Measurements from ENCODE around the gene IQCE.
"Not testable (repeated sequence)": the region's sequence is repeated elsewhere in the genome, so short reads cannot be mapped to it uniquely, and the experiment has no call there.

Gene IQCE

DNA sequence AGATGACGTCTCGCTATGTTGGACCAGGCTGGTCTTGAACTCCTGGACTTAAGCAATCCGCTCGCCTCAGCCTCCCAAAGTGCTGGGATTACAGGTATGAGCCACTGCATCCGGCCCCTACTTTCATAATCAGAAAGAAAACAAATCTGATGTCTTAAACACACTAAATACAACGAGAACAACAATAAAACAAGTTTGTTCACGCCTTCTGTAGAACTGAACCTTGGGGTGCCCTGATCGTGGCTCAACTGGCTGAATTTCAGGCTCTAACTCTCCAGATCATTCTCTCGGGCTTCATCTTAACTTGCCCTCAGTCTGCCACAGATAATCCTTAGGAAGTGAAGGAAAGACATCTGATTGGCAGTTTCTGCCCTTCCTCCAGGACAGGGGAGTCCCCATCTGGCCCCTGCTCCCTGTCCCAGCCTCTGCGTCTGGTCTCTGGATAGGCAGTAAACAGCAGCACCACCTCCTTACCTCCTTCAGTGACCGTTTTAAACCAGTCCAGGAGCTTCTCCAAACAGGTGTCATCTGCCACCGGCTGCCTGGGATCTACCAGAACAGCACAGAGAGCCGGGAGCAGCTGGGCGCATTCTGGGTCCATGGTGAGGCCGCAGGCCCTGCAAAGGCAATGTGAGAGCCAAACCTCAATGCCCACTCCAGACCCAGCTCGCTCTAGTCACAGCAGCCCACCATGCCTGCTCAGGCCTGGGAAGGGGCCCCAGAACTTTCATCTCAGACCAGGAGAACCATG lies 4.8 kb upstream of the IQCE start:
- DNase-seq (ENCODE audit: low read depth in 2 of 2), result no peak

- DNase-seq (ENCODE audit: low read depth in 2 of 2), result no peak
Observed at GRCh38 chr7:2554661-2555111, 4.1 kb upstream of the IQCE start.

DNA sequence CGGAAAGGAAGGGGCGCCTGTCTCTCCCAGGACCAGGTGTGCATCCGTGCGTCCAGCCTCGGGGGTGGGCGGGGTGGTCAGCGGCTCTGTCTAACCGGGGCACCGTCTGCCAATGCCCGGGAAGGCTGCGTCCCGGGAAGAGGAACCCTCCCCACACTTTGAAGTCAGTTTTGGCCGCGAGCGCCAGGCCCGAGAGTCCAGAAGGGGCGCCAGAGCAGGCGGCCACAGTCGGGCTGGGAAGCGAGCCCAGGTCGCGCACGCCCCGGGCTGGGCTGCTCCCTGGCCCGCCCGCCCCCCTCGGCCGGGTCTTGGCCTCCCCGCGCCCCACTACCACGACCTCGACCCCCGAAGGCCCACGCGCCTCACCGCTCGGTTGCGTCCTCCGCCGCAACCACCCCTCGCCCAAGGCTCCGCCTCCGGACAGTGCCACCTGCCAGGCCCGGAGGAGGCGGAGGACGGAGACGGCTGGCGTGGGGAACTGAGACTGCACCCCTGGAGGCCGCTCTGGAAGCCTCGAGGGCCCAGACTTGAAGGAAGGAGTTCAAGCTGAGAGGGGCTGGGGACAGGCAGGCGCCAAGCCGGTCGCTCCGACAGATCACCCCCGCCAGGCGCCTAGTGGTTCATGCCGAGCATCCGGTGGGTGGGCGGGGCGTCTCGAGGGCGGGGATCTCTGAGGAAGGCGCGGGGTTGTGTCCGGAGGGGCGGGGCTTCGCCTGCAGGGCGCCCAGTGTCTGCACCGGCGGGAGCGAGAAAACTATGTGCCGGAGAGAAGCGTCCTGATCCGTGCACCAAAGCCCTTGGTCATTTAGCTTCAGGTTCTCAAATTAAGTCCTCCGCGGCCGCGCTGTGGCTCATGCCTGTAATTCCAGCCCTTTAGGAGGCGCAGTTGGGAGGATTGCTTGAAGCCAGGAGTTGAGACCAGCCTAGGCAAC lies 3.4 kb upstream of the IQCE start, which contains the start of gene BRAT1:
Gene BRAT1, minus strand, starts transcription at position 404 of the 932 bp plus-strand sequence. CDS start 1,093 bp downstream, outside the sequence.
- peak; percentile 85 to 90 for DNase-seq (ENCODE audit: low read depth in 2 of 2)

DNA sequence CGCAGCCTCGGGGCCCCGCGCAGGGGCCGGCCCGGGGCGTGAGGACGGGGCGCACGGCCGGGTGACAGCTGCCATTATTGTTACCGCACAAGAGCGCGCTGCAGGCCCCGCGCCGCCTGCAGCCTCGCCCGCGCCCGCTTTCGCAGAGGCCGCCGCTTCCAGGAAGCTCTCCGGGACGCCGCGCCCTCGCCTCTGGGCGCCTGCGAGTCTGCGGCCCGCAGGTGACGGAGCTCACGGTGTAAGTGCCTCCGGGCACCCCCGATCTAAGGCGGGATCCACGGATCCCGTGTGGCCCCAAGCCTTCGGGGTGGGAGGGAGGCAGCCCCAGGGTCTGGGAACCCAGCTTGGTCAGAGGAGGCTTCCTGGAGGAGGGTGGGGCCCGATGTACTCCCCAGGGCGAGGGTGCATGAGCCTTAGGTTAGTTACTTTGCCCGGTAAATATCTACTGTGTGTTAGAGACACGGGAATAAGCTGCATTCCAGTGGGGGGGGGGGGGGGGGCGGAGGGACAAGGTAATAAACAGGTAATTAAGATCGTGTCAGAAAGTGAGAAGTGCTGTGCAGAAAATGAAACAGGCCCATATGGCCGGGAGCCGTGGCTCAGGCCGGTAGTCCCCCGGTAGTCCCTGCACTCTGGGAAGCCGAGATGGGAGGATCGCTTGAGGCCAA lies 638 bp downstream of the IQCE start:
- no peak for DNase-seq (ENCODE audit: low read depth in 2 of 2)

DNA sequence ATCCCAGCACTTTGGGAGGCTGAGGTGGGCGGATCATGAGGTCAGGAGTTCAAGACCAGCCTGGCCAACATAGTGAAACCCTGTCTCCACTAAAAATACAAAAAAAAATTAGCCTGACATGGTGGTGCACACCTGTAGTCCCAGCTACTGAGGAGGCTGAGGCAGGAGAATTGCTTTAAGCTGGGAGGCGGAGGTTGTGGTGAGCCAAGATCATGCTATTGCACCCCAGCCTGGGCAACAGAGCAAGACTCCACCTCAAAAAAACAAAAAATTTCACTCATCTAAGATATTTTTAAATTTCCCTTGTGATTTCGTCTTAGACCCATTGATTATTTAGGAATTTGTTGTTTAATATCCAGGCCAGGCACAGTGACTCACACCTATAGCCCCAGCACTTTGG lies 5.2 kb downstream of the IQCE start:
- not testable (repeated sequence) for DNase-seq (ENCODE audit: low read depth in 2 of 2)

- DNase-seq (ENCODE audit: low read depth in 2 of 2), result no peak
Observed at GRCh38 chr7:2564970-2565540, 6.3 kb downstream of the IQCE start.

- no peak for DNase-seq (ENCODE audit: low read depth in 2 of 2)
Observed at GRCh38 chr7:2566348-2566889, 7.6 kb downstream of the IQCE start.

DNA sequence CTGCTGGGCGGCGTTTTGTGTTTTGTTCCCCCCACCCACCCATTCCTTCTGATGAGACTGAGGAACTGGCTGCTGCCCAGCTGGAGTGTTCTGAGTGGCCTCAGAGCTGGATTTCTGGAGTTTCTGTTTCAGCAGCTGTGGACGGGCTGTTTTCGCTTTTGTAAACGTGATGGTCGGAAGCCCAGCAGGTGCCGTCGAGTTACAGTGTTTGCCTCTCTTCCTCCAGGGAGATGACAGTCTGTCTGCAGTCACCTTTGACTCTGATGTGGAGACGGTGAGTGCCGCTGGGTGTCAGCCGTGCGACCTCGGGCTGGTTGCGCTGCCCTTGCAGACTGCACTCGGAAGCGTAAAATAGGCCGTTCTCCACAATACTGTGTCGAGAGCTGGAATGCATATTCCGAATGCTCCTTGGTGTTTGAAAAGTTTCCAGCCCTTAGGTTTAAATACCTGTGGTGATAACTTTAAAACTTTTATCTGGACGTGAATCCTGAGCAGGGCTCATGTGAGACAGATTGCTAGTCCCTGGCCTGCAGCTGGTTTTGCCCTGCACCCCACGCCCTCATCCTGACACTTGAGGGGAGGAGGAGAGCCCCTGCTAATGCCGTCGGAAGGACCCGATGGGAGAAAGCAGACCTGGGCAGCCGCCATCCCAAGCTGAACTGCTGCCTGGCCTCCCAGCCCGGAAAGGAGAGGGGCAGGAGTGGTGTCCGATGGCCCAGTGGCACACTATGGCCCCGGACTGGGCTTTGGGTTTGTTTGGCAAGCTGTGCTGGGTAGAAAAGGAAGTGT lies 8.3 kb downstream of the IQCE start:
- DNase-seq (ENCODE audit: low read depth in 2 of 2), result no peak

- no peak for DNase-seq (ENCODE audit: low read depth in 2 of 2)
Observed at GRCh38 chr7:2567679-2568278, 9.0 kb downstream of the IQCE start.

DNA sequence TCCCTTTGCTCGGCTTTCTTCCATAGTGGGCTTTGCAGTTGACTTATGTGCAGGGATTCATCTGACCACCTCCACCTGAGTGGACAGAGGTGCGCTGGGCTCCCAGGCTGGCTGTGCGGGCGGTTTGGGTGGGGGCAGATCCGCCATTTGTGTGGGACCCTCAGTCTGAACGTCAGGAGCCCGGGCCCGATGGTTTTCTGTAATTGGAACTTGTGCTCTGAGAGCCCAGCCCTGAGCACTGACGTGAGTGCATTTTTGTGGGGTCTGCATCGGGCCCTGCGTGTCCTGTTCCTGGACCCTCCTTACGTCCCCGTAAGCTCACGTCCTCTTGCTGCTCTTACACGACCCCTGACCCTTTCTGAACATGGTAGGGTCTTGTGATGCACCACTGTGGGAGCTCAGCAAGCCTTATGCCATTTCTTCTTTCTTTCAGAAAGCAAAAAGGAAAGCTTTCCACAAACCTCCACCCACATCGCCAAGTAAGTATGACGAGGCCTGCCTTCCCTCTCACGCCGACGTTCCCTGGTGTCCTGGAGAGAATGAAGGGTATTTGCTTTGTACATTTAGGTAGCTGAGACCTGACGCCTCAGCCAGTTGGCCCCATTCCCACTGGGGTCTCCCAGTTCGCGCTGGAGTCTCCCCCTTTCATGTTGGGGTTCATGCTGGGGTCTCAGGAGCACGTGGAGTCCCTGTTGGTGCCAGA lies 9.9 kb downstream of the IQCE start:
- DNase-seq (ENCODE audit: low read depth in 2 of 2), result no peak

DNA sequence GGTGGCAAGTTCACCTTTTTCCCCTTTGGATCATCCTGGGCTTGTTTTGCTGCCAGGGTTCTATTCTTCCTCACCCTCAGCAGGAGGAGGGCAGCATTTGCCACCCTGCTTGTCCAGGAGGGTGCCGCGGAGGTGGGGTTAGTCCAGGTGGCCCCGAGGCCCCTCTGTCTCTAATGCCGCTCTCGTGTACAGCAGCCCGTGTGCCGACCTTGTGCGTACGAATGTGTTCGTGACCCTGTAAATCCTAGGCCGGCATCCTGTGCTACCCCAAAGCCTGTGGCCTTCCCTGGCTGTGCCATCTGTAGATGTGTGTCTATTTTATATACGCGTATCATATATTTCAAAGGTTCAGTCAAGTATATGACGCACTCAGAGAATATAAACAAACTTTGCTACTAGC lies 10.6 kb downstream of the IQCE start:
- no peak for DNase-seq (ENCODE audit: low read depth in 2 of 2)

GRCh38 chr7:2570021-2570420 lies 11.2 kb downstream of the IQCE start:
- DNase-seq (ENCODE audit: low read depth in 2 of 2), result no peak

- no peak for DNase-seq (ENCODE audit: low read depth in 2 of 2)
Observed at GRCh38 chr7:2571409-2571808, 12.6 kb downstream of the IQCE start.

GRCh38 chr7:2572101-2572842 lies 13.5 kb downstream of the IQCE start:
- DNase-seq (ENCODE audit: low read depth in 2 of 2), result no peak

DNA sequence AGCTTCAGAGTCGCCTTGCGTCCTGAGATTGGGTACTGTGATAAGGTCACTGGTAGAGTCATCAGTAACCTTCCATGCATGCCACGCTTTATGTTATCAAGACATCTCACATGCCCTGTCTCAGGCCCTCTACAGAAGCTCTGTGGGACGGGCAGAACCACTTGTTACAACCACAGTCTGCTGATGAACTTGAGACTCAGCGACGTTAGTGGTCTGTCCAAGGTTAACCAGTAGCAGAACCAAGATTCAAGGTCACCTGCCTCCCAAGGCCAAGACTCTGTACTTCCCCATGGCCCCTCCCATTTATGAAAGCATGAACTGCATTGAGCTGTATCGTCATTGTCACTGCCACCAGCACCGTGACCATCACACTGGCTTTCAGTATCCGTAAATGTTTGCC lies 15.0 kb downstream of the IQCE start:
- no peak for DNase-seq (ENCODE audit: low read depth in 2 of 2)

DNA sequence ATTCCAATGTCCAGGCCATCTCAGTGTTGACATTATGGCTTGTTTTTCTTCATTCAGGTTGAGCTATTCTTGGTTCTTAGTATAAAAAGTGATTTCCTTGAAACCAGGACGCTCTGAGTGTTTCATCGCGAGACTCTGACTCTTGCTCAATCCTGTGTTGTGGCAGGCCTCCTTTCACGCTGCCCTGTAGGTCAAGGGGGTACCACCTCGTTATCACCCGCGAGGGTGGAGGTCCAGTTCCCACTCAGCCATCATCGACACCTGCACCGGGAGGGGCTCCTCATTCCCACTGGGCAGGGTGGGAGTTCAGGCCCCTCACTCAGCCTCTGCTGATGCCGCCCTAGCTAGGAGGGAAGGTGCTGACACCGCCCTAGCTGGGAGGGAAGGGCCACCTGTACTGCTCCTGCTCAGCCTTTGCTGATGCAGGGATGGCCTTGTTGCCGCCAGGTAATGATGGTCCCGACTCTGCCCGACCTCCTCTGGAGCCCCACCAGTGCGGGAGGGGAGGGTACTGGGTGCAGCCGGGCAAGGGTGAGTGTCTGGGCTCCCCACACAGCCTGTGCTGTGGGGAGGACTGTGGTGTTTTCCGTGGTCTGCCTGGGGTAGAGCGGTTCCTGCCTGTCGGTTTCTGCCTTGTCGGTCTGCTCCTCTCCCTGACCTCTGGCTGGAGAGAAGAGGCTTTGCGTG lies 16.4 kb downstream of the IQCE start:
- no peak for DNase-seq (ENCODE audit: low read depth in 2 of 2)

DNA sequence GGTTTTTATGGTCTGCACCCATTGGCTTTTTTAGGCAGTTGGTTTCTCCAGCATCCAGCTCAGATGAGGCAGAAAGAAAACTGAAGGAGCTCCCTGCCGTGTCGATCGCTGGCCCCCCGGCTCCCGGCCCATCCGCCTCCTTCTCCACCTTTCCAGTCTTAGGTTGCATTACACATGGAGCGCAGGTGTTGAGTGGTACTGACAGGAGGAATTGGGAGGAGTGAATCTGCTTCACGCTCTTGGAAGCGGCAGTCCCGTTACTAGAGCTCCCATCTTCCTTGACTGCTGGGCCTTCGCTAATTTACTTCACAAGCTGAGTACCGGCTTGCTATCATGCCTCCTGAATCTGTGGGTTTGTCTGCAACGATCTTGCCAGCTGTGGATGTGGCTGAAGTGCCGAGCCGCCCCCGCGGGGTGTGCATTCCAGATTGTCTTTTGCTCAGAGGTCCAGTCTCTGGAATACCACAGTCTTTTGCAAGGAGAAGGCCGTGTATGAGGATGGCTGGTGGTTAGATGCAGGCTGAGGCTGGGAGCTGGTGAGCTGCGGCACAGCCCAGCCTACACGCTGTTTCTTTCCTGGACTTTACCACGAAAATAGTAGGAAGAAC lies 17.1 kb downstream of the IQCE start:
- DNase-seq (ENCODE audit: low read depth in 2 of 2), result no peak

Data from stimulated activated CD8-positive, alpha-beta memory T cell treated with anti-CD3 and anti-CD28 coated beads, Interleukin-15, amount 100 ng/mL, for 4 hours (primary cell).